Posterior vena cava (tissue), 2 donors: ENCODE measurements around the gene CENPA. TPM values are rescaled to one million over a fixed set of nuclear protein-coding genes. Genes with fewer than 3 reads are reported as not detected.
"Not testable (repeated sequence)": the region's sequence is repeated elsewhere in the genome, so short reads cannot be mapped to it uniquely, and the experiment has no call there.

ENCODE experiments used
- DNase-seq: peaks from one replicate; pipeline ENCODE4 v3.0.0-alpha.2; 2020; ENCODE audit warnings: low spot score
- intact Hi-C, 2 donors: fragments of 100-400 bp; cut with DNase I; formaldehyde crosslinking; loops; one replicate each; pipeline versions ENCODE4 v1.14.1 to v1.14.2; 2022 to 2023
- total RNA-seq, 2 donors: library from RNA; stranded (reverse); fragmentation: NEBNext Ultra II Directional; extraction: Animal tissue kit (Norgen Biotek cat#: 25700); gene quantifications; one replicate each; pipeline ENCODE4 v1.2.1, GENCODE V29; 2021
- donor health status: DM: yes; HTN: yes; CAD: no.
- donor health status: DM: yes; HTN: yes; CAD: no.

CENPA gene
- total RNA-seq, 2 donors from 2014 or later: 1.2 TPM; not detected in 1

DNA sequence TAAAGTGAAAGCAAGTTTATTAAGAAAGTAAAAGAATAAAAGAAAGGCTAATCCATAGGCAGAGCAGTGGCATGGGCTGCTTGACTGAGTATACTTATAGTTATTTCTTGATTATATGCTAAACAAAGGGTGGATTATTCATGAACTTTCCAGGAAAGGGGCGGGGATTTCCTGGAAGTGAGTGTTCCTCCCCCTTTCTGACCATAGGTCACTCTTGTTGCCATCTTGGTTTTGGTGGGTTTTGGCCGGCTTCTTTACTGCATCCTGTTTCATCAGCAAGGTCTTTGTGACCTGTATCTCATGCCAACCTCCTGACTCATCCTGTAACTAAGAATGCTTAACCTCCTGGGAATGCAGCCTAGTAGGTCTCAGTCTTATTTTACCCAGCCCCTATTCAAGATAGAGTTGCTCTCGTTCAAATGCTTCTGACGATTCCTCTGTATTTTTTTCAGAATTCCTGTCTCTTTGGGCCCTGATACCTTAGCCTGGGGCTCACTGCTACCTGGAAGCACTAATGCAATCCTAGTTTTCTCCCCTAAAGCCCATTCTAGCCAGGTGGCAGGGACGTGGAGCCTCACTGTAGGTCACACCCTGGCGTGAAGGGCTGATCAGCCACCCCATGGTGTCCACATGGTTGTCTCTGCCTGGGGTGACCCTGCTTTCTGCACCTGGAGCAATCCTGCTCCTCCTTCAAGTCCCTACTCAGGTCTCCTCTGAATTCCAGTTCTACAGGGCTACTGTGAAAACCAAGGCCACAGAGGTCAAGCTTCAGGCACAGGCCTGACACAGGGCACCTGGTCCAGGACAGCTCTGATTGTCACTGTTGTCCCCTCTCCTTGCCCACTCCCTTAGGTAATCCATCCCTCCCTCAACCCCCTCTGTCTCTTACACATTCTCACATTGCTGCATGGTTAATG, 27.7 kb upstream of the CENPA start:
- no peak for DNase-seq
- intact Hi-C loops: no loop called here

DNA sequence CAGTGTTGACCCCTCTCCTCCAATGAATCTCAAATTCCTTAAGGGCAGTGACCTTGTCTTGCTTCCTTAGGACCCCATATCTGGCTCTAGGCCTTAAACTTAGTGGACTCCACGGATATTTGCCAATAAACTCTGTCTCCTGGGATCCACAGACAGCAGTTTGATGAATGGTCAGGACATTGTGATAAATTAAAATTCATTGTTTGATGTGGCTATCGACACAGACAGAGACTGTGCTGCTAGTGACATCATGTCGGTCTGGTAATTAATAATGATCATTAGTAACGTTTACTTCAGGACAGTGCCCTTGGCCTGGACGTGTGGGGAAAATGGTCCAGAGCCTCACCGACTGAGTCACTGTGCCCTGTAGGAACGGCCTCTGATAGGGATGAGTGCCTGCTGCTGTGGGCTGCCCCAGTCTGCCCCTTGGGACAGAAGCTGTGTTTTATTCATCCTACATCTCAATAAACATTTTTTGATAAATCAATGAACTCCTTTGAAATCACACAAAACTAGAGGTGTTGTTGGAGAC, 27.0 kb upstream of the CENPA start:
- intact Hi-C loops: no loop called here
- no peak for DNase-seq

DNA sequence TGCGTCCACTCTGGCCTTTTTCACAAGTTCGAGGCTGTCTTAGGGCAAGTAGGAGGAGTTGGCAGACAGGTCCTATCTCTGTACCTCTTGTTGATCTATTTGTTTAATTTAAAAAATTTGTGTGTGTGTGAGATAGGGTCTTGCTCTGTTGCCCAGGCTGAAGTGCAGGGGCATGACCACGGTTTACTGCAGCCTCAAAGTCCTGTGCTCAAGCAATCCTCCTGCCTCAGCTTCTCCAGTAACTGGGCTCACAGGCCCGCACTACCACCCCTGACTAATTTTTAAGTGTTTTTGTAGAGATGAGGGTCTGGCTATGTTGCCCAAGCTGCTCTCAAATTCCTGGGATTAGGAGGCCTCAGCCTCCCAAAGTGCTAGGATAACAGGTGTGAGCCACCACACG, 26.0 kb upstream of the CENPA start:
- no peak for DNase-seq
- intact Hi-C loops: no loop called here

DNA sequence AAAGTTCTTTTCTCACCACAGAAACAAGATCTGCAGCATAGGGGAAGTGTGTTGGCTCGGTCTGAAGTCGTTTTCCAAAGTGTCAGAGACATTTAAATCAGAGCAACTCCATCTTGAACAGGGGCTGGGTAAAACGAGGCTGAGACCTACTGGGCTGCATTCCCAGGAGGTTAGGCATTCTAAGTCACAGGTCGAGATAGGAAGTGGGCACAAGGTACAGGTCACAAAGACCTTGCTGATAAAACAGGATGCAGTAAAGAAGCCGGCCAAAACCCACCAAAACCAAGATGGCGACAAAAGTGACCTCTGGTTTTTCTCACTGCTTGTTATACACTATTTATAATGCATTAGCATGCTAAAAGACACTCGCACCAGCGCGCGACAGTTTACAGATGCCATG, 24.9 kb upstream of the CENPA start:
- intact Hi-C loops, DNase-seq: not testable (repeated sequence)

DNA sequence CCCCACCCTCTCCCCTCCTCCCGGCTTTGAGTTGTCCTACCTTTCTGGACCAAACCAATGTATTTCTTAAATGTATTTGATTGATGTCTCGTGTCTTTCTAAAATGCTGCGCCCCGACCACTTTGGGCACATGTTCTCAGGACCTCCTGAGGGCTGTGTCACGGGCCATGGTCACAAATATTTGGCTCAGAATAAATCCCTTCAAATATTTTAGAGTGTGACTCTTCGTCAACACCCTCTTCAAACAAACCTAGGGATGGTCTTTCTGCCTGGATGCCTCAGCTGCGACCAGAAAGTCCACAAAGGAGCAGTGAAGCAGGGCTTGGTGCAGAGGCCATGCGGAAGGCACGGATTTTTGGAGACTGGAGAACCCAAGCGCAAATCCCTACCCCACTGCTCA, 22.8 kb upstream of the CENPA start:
- no peak for DNase-seq
- intact Hi-C loops: no loop called here

DNA sequence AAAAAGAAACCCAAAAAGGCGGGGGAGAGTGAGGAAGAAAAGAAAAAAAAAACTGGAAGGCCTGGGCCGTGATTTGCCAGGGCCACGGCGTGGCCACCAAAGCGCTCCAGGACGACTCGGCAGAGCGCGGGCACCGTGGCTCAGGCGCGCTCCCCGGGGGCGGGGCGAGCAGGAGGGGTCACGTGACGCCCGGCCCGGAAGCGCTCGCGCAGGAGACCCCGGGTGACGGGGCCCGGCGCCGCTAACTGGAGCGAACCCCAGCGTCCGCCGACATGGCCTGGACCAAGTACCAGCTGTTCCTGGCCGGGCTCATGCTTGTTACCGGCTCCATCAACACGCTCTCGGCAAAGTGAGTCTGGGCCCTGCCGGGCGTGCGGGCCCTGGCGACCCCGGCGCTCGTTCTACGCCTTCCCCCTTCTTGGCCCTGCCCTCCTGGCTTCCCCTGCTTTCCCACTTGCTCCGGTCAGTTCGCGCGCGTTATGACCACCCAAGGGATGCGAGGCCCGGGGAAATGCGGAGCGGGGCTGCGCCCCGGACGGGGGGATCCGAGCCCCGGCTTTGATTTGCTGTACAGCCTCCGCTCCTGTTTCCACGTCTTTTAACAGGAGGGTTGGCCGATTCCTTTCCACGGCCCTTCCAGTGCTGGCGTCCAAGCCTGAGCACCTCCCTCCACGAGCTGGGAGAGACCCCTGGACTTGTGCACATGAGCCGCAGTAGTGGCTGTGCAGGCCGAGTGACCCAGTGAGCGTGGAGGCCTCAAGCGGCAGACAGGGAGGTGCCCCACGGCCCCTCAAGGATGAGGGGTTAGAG, 21.6 kb upstream of the CENPA start, which contains the start of gene SLC35F6:
Gene SLC35F6 (plus strand): TSS at position 207 of the 810 bp plus-strand sequence. CDS start 66 bp downstream, at position 273.
- DNase-seq: peak; percentile 95
- intact Hi-C loops: no loop called here

DNA sequence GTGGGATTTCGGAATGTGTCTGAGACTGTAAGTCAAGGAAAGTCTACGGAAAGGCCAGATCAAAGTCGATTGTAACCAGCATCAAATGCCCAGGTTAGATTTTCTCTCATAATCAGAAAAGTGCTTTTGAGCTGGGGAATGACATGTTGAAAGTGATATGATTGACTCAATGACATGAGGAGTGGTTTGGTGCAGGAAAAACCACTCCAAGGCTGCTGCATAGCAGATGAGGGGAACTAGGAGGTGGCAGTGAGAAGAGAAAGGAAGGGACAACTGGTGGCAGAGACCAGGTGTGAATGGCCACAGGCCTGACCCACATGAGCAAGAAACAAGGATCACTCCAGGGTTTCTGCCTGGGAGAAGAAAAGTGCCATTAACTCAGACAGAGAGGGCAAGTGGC, 20.9 kb upstream of the CENPA start:
- no peak for DNase-seq
- intact Hi-C loops: loop anchor here in 1 of 2 donors (5.0 kb wide), 1 partner anchor 903 kb away; no protein-coding TSS in a partner anchor

DNA sequence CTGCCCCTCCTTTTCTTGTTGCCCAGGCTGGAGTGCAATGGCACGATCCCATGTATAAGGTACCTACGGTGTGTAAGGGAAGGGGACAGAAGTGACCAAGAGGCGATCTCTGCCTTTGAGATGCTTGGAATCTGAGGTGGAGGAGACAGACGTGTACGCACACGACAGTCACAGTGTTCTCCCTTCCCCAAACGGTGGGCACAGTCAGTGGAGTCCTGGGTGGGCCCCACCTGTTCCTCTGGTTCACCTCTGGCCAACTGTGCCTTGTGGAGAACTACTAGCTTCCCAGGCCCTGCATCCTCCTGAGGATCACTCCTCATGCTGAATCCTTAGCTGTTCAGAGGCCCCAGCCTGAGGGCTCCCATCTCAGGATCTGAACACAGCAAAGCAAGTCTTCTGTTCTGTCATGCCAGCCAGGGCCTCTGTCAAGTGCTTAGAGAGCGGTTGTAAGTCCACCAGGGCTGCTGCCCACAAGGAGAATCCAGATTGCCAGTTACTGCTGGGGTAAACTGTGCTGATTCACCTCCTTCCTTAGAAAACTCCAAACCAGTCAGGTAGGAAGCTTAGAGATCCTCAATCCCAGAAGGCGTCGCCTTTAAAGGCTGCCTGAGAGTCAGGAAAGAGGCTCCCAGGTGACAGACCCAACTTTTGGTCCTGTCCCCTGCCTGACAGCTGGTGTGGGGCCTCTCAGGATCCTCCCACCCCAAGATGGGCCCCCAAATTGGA, 20.2 kb upstream of the CENPA start:
- no peak for DNase-seq
- intact Hi-C loops: loop anchor here in 1 of 2 donors (5.0 kb wide), 1 partner anchor 903 kb away; no protein-coding TSS in a partner anchor

DNA sequence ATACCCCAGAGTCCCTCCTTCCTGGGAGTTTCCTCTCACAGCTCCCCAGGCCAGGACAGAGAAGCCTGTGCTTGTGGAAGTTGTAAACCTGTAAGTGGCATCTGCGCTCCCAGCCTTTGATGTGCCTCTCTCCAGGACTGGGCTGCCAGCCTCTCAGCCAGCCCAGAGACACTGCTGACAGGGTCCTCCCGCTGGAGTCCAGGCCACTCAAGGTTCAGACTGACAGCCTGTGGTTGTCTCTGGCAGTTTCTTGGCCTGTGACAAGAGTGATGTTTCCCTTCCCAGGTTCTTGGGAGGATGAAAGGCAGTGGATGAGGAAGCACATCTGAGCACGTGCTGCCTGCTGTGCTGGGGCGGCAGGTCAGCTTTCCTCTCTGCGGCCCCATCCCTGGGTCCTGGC, 18.7 kb upstream of the CENPA start:
- no peak for DNase-seq
- intact Hi-C loops: loop anchor here in 1 of 2 donors (5.0 kb wide), 1 partner anchor 905 kb away; no protein-coding TSS in a partner anchor

DNA sequence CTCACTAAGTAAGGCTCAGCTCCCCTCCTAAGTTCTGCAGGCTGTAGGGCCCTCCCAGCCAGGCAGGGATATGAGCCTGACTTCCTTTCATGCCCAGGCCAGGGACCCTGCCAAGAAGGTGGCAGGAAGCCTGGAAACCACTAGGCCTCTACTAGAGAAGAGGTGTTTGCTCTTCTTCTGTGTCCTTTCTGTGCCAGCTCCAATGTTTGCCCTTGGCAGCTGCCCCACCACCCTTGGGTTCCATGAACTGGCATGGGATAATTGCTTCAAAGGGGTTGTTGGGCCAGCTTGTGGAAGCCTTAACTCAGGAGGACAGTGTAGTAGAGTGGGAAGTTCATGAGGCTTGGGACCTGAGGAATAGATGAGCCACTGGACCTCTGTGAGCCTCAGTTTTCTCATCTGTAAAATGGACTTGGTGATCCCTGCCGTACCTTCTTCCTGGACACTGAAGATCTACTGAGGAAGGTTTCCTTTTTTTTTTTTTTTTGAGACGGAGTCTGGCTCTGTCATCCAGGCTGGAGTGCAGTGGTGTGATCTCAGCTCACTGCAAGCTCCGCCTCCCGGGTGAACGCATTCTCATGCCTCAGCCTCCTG, 17.9 kb upstream of the CENPA start:
- intact Hi-C loops: loop anchor here in 1 of 2 donors (5.0 kb wide), 1 partner anchor 906 kb away; no protein-coding TSS in a partner anchor
- no peak for DNase-seq

DNA sequence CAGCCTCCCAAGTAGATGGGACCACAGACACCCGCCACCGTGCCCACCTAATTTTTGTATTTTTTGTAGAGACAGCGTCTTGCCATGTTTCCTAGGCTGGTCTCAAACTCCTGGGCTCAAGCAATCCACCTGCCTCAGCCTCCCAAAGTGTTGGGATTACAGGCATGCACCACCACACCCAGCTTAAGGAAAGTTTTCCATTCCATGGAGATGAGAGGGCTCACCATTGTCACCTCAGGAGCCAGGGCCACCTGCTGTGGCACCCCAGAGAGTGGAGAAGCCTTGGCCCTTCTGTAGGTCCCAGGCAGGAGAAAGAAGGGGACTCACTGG, 17.1 kb upstream of the CENPA start:
- intact Hi-C loops: loop anchor here in 1 of 2 donors (5.0 kb wide), 1 partner anchor 906 kb away; no protein-coding TSS in a partner anchor

DNA sequence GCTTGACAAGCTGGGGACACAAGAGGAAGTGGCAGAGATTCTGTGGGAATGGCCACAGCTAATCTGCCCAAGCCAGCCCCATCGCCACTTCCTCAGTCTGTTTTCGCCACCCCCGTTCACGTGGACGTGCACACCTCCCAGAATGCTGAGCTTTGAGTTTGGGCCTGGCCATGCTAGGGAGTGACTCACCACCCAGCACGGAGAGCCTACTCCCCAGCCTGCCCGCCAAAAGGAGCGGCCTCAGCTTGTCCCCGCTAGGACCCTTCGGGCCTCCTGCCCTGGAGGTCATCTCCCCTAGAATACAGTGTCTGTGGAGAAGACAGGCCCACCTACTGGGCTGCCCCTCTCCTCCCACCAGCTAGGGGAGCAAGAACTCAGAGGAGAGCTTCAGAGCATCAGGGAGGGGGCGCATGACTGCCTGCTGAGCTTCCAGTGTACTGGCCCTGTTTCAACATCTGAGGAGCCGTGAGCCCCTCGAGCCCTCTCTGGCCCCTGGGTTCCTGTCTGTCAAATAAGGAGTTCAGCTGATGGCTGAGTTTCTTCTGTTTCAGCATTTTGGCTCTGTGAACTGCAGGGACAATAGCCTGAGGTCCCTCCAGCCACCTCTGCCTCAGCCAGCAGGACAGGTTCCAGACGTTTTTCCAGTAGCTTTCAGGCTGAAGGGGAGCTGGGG, 16.6 kb upstream of the CENPA start:
- intact Hi-C loops: loop anchor here in 1 of 2 donors (5.0 kb wide), 1 partner anchor 907 kb away; no protein-coding TSS in a partner anchor
- DNase-seq: peak; percentile 95

More for the DNA sequence above, 17.1 kb upstream of the CENPA start:
- no peak for DNase-seq

DNA sequence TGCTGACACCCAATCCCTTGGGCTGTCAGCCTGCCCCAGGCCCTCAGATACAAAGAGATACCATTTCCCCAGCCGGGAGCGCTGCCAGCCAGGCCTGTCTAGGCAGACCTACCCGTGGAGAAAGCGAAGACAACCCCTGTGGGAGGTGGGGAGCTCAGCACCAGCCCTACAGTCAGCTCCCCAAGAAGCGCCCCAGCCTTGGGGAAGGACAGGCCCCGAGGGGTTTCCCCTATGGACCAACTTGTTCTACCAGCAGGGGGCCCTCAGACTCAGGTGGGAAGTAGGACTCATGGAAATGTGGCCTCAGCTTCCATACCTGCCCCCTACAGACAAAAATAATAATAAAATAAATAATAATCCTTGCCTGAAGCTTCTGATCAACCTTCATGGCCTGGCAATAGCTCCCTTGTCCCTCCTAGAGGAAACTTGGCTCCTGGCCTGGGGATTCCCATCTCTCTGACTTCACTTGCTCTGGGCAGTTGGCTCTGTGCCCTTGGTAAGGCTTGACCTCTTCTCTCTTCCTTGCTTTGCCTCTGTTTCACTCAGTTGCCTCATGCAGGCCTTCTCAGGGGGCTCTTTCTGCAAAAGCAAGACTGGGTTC, 14.8 kb upstream of the CENPA start:
- intact Hi-C loops: no loop called here
- DNase-seq: peak; percentile 93

DNA sequence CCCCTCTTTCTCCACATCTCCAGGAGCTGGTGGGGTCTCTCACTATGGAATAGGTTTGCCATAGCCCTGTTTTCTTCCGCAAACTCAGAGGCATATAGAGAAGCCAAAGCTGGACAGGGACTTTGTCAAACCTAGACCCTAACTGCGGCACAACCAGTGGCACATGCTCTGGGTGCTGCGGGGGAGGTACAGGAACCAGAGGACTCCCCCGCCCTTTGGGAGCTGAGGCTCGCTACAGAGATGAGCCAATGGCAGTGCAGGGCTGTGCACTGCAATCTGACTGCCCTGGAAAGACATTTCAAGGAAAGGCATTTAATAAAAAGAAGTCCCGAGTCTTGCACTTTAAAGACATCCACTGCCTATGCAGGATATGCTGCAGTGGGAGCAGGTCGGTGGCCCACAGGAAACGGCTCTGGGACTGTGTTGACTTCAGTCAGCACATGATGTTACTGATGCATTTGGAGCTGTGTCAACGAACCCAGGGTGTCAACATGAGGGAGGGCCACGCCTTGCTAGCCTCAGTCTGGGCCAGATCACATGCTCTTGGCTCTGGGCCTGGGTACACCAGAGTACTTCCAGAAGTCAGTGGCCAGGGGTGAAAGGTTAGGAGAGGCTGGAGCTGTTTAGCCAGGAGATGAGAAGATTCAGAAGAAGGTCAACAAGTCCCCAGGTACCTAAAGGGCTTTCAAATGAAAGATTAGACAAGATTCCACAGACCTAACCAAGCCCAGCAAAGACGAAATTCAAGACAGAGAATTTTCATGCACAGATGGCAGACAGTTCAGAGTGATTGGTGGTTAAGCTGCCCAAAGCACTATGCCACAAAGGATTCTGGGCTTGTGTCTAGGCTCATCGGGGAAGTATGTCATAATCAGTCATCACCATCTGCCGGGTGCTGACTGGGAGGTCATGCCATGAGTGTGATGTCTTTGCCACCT, 13.5 kb upstream of the CENPA start:
- intact Hi-C loops: no loop called here
- DNase-seq: peak; percentile 97

DNA sequence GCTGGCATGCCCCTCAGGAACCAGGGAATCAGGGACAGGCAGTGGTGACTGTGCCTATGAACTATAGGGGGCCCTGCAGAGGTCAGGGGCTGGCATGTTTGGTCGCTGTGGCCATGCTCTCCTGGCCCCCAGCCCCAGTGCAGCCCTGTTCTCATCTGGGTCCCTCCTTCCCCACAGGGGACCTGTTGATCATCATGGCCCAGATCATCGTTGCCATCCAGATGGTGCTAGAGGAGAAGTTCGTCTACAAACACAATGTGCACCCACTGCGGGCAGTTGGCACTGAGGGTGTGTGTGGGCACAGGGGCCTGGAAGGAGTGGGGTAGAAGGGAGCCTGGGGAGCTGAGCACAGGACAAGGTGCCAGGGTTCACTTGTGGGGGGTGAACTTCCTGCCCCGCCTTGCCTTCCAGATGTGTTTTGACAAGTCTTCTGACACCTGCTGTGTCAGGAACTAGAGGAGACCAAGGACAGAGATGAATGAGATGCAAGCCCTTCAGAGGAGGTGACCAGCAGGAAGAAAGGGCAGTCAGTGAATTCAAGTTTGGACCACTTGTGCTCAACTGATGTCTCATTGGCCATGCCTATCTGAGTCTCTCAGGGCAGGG, 9.6 kb upstream of the CENPA start:
- intact Hi-C loops: no loop called here
- no peak for DNase-seq

DNA sequence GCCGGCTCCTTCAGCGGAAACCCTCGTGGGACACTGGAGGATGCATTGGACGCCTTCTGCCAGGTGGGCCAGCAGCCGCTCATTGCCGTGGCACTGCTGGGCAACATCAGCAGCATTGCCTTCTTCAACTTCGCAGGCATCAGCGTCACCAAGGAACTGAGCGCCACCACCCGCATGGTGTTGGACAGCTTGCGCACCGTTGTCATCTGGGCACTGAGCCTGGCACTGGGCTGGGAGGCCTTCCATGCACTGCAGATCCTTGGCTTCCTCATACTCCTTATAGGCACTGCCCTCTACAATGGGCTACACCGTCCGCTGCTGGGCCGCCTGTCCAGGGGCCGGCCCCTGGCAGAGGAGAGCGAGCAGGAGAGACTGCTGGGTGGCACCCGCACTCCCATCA, 7.8 kb upstream of the CENPA start:
- intact Hi-C loops: no loop called here
- no peak for DNase-seq
